ENCODE results near the gene HORMAD1. TPM values are rescaled to one million over a fixed set of nuclear protein-coding genes. Genes with fewer than 3 reads are reported as not detected.

HORMAD1 gene
- 5.7 to 8.8 TPM (median 7.2 TPM) in 5 replicates for total RNA-seq (2022; extraction: Qiagen RNA extraction)

GRCh38 chr1:150720703-150721102, at the start of gene HORMAD1:
HORMAD1 (minus strand) TSS chr1:150720895; CDS start chr1:150719505, 1,390 bp downstream.

GRCh38 chr1:150765296-150765976, 44.7 kb upstream of the HORMAD1 start, which contains the start of gene CTSS:
CTSS (minus strand) TSS chr1:150765778; CDS start chr1:150764763, 1,015 bp downstream.

GRCh38 chr1:150696995-150697927, 23.4 kb downstream of the HORMAD1 start, which contains the start of gene GOLPH3L:
GOLPH3L (minus strand) TSS chr1:150697154; CDS start chr1:150694838, 2,316 bp downstream.

Other genes starting within 250 kb of the HORMAD1 start
- gene TARS2, start 233.5 kb downstream of the HORMAD1 start, total RNA-seq (2022; extraction: Qiagen RNA extraction) = 20.7 to 24.9 TPM (median 23.3 TPM) in 5 replicates
- 1.8 to 2.3 TPM (median 2.2 TPM) in 5 replicates for gene ECM1, start 212.8 kb downstream of the HORMAD1 start, total RNA-seq (2022; extraction: Qiagen RNA extraction)
- gene FALEC, start 205.1 kb downstream of the HORMAD1 start, total RNA-seq (2022; extraction: Qiagen RNA extraction) = 0.16 to 0.39 TPM in 2 of 5 replicates, not detected in the others
- 3.0 to 5.6 TPM (median 4.6 TPM) in 5 replicates for gene ADAMTSL4, start 171.5 kb downstream of the HORMAD1 start, total RNA-seq (2022; extraction: Qiagen RNA extraction)
- gene MCL1, start 141.3 kb downstream of the HORMAD1 start, total RNA-seq (2022; extraction: Qiagen RNA extraction) = 143 to 184 TPM (median 169 TPM) in 5 replicates
- gene ENSA, start 91.3 kb downstream of the HORMAD1 start, total RNA-seq (2022; extraction: Qiagen RNA extraction) = 123 to 147 TPM (median 134 TPM) in 5 replicates
- 12.3 to 18.5 TPM (median 16.0 TPM) in 5 replicates for gene GOLPH3L, start 23.7 kb downstream of the HORMAD1 start, total RNA-seq (2022; extraction: Qiagen RNA extraction)
- 14.8 to 18.4 TPM (median 17.4 TPM) in 5 replicates for gene CTSS, start 44.9 kb upstream of the HORMAD1 start, total RNA-seq (2022; extraction: Qiagen RNA extraction)
- gene CTSK, start 87.4 kb upstream of the HORMAD1 start, total RNA-seq (2022; extraction: Qiagen RNA extraction) = 1.1 to 2.5 TPM (median 1.4 TPM) in 5 replicates
- 8.8 to 13.5 TPM (median 12.6 TPM) in 5 replicates for gene ARNT, start 155.7 kb upstream of the HORMAD1 start, total RNA-seq (2022; extraction: Qiagen RNA extraction)
- not detected in 5 replicates for gene CTXND2, start 166.2 kb upstream of the HORMAD1 start, total RNA-seq (2022; extraction: Qiagen RNA extraction)
- gene SETDB1, start 205.5 kb upstream of the HORMAD1 start, total RNA-seq (2022; extraction: Qiagen RNA extraction) = 20.7 to 27.7 TPM (median 23.5 TPM) in 5 replicates

Data from A549 treated with CORT108297 at 1 μM for 4 hours (cell line).